Activated CD8-positive, alpha-beta memory T cell treated with anti-CD3 and anti-CD28 coated beads for 4 hours (primary cell): ENCODE measurements around the gene FAM156A.
"Not testable (repeated sequence)": the region's sequence is repeated elsewhere in the genome, so short reads cannot be mapped to it uniquely, and the experiment has no call there.

Source experiments
- DNase-seq, 2 donors: peaks; one replicate each; pipeline ENCODE4 v3.0.0-alpha.2; 2020; ENCODE audit warnings: low read depth in 2 of 2

The FAM156A gene

DNA sequence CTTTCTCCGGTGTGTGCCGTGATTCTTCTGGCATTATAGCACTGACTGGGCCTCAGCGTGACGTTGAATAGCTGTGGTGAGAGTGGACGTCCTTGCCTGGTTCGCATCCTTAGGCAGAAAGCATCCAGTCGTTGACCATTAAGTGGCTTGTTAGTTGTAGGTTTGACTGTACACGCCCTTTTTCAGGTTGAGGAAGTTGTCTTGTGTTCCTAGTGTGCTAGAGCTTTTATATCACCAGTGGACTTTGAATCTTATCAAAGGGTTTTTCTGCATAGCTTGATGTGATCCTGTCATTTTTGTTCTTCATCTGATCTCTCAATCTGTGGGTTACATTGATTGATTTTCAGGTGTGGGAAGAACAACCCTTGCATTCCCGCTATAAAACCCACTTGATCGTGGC, 52.8 kb downstream of the FAM156A start:
- DNase-seq: not testable (repeated sequence)
